Stimulated activated CD8-positive, alpha-beta memory T cell treated with anti-CD3 and anti-CD28 coated beads, Interleukin-4, amount 100 ng/mL, for 24 hours (primary cell): ENCODE results near the gene LAMC3.
A peak's percentile ranks its signal among the peaks of the same experiment; 100 is the strongest.
"Not testable (repeated sequence)": the region's sequence is repeated elsewhere in the genome, so short reads cannot be mapped to it uniquely, and the experiment has no call there.

Experiments
- DNase-seq: peaks from one replicate; pipeline ENCODE4 v3.0.0-alpha.2; 2020; ENCODE audit warnings: low read depth

Gene LAMC3

DNA sequence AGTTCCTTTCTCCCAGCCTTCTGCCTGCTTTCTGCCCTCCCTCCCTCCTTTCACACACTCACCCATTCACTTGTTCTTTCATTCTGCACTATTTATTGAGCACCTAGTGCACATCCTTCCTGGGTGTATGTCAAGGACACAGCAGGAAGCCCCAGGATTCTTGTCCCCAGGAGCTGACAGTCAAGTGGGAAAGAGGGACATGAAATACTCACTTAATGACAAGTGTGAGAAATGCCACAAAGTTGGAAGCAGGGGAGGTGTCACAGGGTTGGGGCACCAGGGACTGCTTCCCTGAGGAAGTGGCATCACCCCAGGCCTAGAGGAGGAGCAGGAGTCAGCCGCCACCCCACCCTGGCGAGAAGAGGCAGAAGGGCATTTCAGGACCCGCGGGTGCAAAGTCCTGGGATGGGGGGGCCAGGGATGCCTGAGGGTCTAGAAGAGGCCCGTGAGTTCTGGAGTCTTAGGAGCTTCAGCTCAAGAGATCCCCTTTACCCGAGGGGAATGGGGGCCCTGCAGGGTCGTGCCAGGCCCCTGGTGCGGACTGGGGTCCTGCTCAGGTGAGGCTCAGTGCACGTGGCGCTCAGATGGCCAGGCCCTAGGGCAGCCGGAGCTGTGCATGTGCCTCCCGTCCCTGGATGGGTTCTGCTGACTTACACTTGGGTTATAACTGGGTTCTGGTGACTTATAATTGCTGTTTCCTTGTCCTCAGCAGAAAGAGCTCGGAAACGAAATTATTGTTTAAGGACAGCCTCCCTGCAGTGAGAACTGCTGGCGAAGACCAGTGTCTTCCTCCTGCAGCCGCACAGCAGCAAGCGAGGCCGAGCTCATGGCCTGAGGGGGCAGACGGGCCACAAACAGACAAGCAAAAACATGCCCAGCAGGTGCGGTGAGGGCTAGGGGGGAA, 16.9 kb upstream of the LAMC3 start:
- no peak for DNase-seq

DNA sequence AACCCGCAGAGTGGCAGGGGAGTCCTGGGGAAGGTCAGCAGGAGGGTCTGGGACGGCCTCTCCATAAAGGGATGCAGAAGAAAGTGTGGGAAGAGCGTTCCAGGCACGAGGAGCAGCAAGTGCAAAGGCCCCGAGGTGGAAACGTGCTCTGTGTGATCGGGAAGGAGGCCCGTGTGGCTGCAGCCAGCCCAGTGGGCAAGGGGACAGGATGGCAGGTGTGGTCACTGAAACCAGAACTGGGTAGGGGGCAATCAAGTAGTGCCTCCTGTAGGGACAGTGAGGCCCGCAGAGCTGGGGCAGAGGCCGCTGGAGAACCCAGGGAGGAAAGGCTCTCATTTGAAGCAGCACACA, 16.3 kb upstream of the LAMC3 start:
- no peak for DNase-seq

DNA sequence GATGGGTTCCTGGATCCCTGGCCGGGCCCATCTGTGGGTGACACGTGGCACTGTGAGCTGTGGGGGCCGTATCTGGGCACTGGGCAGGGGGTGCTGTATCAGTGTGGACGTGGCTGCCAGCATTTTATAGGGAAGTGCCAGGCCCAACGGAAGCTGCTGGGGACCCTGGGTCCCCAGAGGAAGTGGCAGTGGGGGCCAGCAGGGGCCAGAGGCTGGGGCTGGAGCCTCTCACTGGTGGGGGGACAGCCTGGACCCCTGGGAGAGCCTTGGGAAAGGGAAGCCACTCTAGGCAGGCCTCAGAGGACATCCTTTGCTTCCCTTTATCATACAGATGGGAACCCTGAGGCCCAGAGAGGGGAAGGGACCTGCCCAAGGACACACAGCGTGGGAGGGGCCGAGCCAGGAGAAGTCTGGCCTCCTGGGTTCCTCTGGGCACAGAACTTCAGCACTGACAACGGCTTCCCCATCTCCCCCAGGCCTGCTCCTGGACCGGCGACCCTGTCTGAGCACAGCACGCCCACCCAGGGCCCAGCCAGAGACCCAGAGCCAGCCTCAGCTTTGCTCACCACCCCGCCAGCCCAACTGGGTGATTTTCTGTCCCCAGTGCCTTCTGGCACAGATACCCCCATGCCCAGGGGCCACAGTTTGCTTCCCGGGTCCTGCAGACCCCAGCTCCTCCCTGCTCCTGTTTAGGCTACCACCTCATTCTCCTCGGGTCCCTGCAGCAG, 15.5 kb upstream of the LAMC3 start:
- no peak for DNase-seq

DNA sequence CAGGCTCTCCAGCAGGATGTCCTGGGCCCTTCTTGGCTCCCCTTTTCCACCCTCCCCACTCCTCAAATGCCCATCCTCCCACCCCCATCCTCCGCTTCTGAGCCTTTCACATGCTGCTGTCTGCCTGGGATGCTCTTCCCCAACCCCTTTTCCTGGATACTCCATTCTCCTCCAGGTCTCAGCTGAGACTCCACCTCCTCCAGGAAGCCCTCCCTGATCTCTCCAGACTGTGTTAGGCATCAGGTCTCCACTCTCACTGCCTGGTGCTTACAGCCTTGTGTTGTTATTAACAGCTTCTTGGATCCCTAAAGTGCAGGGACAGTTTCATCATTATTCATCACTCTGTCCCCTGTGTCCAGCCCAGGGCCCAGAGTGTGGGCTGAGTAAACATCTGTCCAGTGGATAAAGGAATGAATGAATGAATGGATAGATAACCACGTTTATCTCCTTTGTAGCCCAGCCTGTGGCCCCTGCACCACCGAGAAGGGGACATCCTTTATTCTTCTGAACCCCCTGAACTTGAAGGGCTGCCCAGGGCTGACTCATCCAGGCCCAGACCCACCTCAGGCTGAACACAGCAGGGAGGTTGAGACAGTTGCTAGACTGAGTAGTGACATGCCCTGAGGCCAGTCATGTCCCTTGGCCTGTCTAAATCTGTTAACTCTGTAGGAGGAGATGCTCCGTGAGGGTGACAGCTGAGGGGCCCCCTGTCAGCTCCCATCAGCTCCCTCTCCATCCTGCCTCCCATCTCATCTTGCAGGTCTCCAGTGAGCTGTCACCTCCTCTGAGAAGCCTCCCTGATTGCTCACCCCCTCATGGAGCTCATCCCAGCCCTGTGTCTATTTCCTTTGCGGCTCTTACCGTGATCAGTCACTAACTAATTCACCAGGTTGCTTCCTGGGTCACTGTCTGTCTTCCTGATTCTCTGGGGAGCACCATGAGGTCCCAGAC, 14.6 kb upstream of the LAMC3 start:
- DNase-seq, result no peak

DNA sequence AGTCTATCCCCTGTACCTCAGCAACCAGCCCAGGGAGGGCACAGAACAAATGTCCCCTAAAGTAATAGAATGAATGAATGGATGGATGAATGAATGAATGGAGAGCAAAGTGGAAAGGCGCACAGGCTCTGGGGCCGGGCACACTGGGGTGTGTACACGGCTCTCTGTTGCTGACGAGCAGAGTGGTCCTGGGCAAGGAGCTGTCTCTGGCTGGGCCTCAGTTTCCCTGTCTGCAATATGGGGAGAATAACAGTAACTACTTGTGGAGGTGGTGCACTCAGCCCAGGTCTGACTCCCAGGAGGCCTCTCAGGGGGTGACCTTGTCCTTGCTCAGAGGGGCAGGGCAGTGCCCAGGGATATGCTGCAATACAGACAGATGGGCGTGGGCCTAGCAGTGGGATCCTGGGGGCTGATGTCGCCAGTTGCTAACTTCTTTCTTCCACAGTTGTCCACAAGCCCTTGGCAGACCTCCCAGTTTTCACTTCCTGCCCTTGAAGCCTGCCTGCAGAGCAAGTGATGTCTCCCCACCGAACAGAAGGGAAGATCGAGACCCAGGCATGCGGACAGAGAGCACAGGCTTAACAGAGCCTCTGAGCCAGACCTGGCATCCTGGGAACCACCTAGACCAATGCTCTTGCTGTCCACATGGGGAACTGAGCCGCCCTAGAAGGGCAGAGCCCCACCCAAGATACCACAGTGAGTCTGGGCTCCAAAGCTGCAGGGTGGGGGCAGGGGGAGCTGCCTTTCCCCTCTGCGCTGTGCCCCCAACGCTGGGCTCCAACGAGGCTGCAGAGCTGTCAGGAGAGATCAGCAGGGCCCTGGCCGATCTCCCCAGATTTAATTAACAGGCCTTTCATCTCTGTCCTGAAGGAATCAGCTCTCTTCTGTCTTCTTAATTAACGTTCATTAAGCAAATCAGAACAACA, 13.6 kb upstream of the LAMC3 start:
- no peak for DNase-seq

DNA sequence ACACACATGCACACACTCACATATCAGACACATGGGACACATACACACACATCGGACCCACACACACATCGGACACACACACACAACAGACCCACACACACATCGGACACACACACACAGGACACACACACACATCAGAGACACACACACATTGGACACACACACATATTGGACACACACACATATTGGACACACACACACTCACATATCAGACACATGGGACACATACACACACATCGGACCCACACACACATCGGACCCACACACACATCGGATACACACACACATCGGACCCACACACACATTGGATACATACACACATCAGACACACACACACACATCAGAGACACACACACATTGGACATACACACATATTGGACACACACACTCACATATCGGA, 12.8 kb upstream of the LAMC3 start:
- DNase-seq, result no peak

DNA sequence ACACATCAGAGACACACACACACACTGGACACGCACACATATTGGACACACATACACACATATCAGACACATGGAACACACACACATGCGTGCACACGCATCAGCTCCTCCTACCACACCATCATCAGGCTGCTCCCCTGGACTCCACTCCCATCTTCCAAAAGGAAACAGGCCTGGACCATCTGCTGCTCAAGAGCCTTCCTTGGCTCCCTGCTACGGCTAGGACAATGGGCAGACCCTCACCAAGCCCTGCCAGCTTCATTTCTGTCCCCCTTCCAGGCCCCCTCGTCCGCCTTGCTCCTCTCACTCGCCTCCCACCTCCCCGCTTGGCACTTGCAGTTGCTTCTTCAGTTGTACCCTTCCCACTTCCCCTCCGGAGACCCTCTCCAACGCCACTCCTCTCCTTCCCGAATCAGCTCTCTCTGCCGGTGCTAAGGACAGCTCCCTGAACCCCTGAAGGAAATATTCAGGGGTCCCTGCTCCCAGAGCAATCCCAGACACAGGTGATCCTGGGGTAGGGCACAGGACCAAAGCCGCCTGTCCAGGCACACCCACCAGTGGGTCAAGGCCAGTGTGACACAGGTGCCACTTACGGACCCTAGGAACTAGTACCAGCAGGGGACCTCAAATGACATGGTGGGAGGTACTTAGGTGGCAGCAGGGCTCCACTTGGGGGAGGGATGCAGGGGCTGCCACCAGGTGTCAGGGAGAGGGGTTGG, 12.1 kb upstream of the LAMC3 start:
- DNase-seq, result no peak

DNA sequence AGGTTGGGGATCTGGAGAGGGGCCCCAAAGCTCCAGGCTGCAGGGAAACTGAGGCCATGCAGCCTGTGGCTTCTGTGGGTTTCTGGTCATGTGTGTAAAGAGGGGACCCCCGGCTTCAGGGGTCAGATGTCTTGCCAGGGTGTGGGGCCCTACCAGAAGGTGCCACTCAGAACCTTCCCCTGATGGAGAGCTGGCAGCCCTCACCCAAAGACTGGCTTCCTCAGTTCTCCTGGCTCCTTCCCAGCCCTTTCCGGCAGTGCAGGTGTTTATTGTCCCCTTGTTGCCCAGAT, 11.6 kb upstream of the LAMC3 start:
- DNase-seq, result no peak

DNA sequence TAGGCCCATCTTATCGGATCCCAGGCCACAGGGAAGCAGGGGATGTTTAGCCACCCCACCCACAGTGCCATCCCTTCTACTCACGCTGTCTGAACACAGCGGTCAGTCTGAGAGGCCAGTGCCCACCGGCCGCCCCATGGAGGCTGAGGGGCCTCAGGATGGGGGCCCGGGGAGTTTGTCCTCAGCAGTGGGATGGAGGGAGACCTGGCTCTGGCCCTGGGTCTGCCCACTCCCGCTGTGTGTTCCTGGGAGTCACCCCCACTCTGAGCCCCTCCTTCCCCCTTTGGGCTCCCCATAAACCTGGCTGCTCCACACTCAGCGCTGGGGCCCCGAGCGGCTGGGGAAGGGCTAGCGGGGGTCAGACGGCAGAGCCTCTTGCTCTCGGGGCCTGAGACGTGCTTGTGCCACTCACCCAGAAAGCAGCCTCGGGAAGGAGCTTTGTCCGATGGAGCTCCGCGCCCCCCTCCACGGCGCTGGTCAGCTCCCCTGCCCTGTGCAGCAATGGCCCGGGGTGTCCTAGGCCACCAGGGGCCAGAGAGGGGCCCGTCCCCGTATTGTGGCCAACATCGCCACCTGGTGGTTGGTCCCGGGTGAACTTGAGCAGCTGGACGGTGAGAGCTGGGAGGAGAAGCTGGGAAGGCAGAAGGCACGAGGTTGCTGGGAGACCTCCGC, 10.9 kb upstream of the LAMC3 start:
- DNase-seq, result peak; percentile 7

DNA sequence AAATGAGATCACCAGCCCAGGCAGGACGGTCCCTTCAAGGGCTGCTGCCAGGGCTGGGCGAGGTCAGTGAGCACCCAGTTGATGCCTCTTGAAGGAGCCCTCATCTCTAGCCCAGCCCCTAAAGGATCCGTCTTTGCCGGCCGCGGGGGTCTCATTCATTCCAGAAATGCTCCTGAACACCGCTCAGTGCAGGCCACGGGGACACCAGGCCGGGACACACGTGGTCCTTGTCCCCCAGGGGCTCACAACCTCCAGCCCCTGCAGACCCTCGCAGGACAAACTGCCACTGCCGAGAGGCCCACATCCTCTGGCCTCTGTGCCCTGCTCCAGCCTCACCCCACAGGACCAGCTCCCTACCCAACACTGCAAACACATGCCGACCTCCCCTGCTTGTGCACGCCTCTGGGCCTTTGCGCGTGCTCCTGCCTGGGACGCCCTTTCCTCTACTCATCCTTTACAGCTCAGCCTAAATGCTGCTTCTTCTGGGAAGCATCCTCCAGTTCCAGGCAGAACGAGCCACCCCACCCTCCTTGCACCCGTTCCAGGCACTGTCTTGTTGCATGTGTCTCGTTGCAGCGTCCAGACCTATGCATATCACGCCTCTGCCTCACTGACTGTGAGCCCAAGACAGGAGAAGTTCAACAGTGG, 10.3 kb upstream of the LAMC3 start:
- no peak for DNase-seq

DNA sequence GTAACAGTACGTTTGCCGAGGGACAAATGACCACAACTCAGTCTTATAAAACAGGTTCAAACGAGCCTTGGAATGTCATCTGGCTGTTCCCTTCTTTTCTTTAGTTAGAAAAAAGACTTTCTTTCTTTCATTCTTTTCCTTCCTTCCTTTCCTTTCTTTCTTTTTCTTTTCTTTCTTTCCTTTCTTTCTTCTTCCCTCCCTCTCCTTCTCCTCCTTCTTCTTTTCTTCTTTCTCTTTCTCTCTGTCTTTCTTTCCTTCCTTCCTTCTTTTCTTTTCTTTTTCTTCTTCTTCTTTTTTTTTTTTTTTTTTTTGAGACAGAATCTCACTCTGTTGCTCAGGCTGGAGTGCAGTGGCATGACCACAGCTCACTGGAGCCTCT, 9.7 kb upstream of the LAMC3 start:
- no peak for DNase-seq

DNA sequence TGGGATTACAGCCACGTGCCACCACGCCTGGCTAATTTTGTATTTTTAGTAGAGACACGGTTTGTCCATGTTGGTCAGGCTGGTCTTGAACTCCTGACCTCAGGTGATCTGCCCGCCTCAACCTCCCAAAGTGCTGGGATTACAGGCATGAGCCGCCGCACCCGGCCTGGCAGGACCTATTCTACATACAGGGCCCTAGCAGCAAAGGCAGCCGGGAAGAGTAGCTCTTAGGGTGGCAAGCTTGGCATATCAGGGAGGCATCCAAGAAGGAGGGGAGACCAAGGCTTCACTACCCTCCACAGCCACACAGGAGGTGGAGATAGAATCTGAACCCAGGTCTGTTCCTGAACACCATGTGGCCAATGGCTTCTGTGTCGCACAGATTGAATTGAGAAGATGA, 8.4 kb upstream of the LAMC3 start:
- DNase-seq, result not testable (repeated sequence)

DNA sequence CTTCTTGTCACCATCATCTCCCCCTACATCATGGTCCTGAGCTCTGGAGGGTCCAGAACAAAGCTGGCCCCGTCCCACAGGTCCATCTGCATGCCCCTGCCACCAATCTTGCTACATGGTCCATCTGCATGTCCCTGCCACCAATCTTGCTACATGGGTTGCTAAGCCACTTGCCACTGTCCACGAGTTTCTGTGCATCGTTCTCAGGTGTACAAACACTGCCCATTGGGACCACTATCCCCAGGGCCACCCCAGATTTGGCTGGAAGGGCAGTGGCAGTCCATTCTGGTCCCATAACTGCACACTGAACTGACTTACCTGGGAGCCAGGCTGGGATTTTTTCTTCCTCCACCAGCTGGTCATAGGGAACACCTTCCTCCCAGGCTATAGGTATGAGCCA, 8.0 kb upstream of the LAMC3 start:
- no peak for DNase-seq

DNA sequence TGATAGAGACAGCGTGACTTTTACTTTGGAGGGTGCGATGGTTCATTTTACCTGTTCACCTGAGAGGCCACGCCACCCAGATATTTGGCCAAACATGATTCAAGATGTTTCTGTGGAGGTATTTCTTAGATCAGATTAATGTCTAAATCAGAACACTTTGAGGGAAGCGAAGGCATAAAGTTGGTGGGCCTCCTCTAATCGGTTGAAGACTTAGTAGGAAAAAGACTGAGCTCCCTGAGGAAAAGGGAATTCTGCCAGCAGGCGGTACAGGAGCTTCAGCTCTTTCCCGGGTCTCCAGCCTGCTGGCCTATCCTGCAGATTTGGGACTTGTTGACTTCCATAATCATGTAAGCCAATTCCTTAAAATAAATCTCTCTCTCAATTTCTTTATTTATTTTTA, 7.0 kb upstream of the LAMC3 start:
- DNase-seq, result no peak

DNA sequence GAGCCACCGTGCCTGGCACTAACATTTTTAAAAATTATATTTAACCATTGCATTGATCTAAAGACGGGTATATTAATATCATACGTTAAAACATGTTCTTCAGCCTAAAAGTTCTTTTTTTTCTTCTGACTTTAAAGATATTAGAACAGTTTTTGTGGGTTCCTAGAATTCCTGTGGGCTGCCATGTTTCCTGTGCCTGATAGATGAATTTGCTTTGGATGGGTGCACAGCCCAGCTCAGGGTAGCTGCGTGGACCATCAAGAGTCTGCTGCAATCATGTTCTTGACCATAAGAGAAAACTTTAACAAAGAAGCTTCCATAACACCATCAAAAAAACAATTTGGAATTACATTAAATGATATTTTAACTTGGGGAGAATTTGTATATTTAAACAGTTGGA, 2.4 kb upstream of the LAMC3 start:
- no peak for DNase-seq

DNA sequence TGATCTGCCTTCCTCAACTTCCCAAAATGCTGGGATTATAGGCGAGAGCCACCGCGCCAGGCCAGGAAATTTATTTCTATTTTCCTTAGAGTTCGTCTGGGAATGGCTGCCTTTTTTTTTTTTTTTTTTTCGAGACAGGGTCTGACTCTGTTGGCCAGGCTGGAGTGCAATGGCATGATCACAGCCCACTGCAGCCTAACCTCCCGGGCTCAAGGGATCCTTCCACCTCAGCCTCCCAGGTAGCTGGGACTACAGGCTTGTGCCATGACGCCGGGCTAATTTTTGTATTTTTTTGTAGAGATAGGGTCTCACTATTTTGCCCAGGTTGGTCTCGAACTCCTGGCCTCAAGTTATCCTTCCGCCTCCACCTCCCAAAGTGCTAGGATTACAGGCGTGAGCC, 888 bp upstream of the LAMC3 start:
- DNase-seq, result no peak

DNA sequence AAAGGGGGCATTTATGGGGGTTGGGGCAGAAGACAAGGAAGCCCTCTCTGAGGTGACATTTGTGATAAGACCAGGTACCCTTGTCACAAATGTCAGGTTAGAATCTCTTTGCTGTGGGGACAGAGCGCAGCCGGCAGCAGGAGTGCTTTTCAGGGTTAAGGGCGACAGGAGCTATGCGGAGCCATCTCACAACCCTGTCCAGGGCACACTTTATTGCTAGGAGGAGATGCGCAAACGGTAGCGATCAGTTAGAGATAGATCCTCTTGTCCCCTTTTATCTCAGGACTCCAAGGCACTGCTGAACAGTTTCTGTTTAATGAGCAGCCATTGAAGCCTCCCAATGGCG, 438 bp upstream of the LAMC3 start:
- DNase-seq, result no peak

DNA sequence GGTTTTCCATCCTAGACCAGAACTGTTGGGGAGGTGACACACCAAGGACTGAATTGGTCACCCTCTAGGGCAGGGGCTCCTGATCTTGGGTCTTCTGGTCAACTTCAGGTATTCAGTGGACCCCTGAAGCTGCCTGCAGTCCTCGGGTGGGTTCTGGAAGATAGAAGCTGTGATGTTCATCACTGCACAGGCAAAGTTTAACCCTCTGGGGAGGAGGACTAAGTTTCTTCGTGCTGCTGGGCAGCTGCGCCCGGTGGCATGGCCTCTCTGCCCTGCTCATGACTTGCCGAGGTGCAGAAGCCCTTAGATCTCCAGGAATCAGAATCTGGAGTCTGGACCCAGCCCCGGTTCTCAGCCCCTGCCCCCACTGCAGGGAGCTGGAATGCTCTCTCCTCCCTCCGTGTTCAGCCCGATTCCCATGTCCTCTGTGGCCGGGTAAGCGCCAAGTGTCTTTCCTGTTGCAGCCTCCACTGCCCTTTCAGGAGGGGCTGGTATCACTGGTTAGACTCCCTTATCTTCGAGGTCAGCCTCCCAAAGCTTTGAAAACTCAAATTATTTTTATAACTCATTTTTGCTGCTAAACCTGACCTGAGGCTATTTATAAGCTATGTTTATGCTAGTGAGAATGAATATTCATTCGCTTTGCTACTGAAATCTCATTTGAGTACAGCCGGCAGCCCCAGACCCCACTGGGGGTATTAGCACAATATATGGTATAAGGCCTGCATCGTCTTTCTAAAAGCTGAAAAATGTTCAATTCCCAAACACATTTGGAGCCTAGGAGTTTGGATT, 1.7 kb downstream of the LAMC3 start:
- DNase-seq, result no peak
